ENCODE data around the gene CTDSPL. TPM values are rescaled to one million over a fixed set of nuclear protein-coding genes. Genes with fewer than 3 reads are reported as not detected.

The CTDSPL gene
- total and polyA plus RNA-seq, 5 donors from 2014 or later = 0.08 to 1.7 TPM; not detected in 3

DNA sequence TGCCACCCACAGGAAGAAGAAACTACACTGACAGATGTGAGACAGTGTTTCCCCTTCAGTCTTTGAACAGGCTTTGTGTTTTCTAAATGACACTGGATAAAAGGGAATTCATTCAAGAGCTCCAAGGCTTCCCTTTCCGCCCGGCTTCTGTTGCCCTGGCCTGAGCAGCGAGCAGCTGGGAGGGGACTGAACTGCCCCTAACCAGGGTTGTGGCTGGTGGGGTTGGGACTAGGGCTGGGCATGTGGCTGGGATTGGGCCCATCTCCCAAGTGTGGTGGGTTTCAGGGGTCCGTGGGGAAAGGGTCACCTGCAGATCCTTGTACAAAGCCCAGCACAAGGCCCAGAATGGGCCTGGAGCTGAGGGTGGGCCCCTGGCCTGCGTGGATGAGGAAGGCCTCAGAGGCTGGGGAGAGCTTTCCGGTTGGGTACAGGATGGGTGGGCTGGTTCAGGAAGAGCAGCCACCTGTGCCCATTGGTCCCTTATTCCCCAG lies 139.3 kb downstream of the CTDSPL start:
- no peak overlapping the region for H3K27ac ChIP-seq (ENCODE audit: insufficient read depth, low read length, poor library complexity, severe bottlenecking)
- H3K4me3 Mint-ChIP-seq = no peak overlapping the region
- H3K27me3 Mint-ChIP-seq = no peaks in the 10 kb centered on the region
- H3K27ac Mint-ChIP-seq = peak overlapping the region in 1 of 3 donors; percentile 29
- H3K27me3 ChIP-seq (ENCODE audit: control insufficient read depth, insufficient read depth, low read length) = no peaks in the 10 kb centered on the region
- H3K4me1 Mint-ChIP-seq = peaks cover 0 to 57% (median 37%) of the 10 kb centered on the region in 4 donors
- H3K9me3 ChIP-seq (ENCODE audit: control insufficient read depth in 2 of 2, low read length in 2 of 2) = no peaks in the 10 kb centered on the region
- no peaks in the 10 kb centered on the region for H3K9me3 Mint-ChIP-seq
- H3K36me3 Mint-ChIP-seq = peaks cover 14% of the 10 kb centered on the region
- no peak for ATAC-seq (ENCODE audit: low read depth in 2 of 2)
- DNase-seq = no peak
- peaks cover 28% of the 10 kb centered on the region for H3K4me1 ChIP-seq (ENCODE audit: control insufficient read depth, insufficient read depth, low read length, poor library complexity, severe bottlenecking)
- no peak overlapping the region for H3K4me3 ChIP-seq (ENCODE audit: low read depth, low read length)
- peaks cover 19% of the 10 kb centered on the region for H3K36me3 ChIP-seq (ENCODE audit: control insufficient read depth, insufficient read depth, low read length)

DNA sequence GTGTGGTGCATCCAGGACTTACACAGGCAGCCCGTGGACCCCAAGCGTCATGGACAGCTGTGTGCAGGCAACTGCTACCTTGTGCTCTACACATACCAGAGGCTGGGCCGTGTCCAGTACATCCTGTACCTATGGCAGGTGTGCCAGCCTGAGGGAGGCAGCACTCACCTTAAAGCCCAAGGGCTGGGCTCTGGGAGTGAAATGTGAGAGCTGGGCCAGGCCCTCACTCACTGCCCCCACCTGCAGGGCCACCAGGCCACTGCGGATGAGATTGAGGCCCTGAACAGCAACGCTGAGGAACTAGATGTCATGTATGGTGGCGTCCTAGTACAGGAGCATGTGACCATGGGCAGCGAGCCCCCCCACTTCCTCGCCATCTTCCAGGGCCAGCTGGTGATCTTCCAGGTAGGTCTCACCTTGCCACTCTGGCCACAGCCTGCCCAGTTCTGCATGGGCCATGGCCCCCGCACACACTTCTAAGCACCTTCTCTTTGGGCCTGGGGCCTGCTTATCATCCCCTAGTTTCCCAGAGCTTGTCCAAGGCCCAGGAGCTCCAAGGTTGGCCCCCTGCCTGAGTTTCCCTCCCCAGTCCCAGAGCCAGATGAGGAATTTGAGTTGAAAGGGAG lies 139.9 kb downstream of the CTDSPL start:
- ATAC-seq (ENCODE audit: low read depth in 2 of 2) (no peak), DNase-seq (no peak)
- peaks cover 18% of the 10 kb centered on the region for H3K36me3 ChIP-seq (ENCODE audit: control insufficient read depth, insufficient read depth, low read length)
- Mint-ChIP-seq H3K27me3 (no peaks in the 10 kb centered on the region), H3K4me1 (peaks cover 0 to 51% (median 34%) of the 10 kb centered on the region in 4 donors), H3K4me3 (peak overlapping the region in 1 of 4 donors; percentile 32), H3K36me3 (peaks cover 10% of the 10 kb centered on the region), H3K27ac (no peak overlapping the region), H3K9me3 (no peaks in the 10 kb centered on the region)
- H3K4me3 ChIP-seq (ENCODE audit: low read depth, low read length) = no peak overlapping the region
- H3K4me1 ChIP-seq (ENCODE audit: control insufficient read depth, insufficient read depth, low read length, poor library complexity, severe bottlenecking) = peaks cover 22% of the 10 kb centered on the region
- no peaks in the 10 kb centered on the region for H3K9me3 ChIP-seq (ENCODE audit: control insufficient read depth in 2 of 2, low read length in 2 of 2)
- H3K27ac ChIP-seq (ENCODE audit: insufficient read depth, low read length, poor library complexity, severe bottlenecking) = no peak overlapping the region
- no peaks in the 10 kb centered on the region for H3K27me3 ChIP-seq (ENCODE audit: control insufficient read depth, insufficient read depth, low read length)

DNA sequence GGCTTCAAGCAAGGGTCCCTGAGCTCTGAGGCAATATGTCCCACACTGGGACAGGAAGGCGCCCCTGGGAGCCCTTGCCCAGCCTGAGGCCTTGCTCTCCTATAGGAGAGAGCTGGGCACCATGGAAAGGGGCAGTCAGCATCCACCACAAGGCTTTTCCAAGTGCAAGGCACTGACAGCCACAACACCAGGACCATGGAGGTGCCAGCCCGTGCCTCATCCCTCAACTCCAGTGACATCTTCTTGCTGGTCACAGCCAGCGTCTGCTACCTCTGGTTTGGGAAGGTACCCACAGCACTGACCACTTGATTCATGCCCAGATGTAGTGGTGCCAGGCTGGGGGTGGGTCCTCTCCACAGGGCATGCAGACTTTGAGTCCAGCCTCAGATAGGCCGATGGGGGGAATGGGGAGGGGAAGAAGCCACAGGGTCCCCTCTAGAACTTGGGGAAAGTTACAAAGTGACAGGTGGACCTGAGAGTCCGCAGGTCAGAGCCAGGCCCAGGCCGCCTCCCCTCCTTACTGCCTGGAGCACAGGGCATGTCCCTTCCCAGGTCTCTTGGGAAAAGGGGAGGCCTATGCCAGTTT lies 140.7 kb downstream of the CTDSPL start:
- Histone ChIP-seq H3K36me3 (ENCODE audit: control insufficient read depth, insufficient read depth, low read length) (peaks cover 24% of the 10 kb centered on the region), H3K4me3 (ENCODE audit: low read depth, low read length) (no peak overlapping the region), H3K9me3 (ENCODE audit: control insufficient read depth in 2 of 2, low read length in 2 of 2) (no peaks in the 10 kb centered on the region), H3K4me1 (ENCODE audit: control insufficient read depth, insufficient read depth, low read length, poor library complexity, severe bottlenecking) (peaks cover 14% of the 10 kb centered on the region), H3K27me3 (ENCODE audit: control insufficient read depth, insufficient read depth, low read length) (no peaks in the 10 kb centered on the region), H3K27ac (ENCODE audit: insufficient read depth, low read length, poor library complexity, severe bottlenecking) (no peak overlapping the region)
- H3K9me3 Mint-ChIP-seq = peaks cover 0 to 2% (median 0%) of the 10 kb centered on the region in 7 donors
- no peaks in the 10 kb centered on the region for H3K27me3 Mint-ChIP-seq
- peaks cover 0 to 44% (median 28%) of the 10 kb centered on the region in 4 donors for H3K4me1 Mint-ChIP-seq
- H3K27ac Mint-ChIP-seq = no peak overlapping the region
- peaks cover 5% of the 10 kb centered on the region for H3K36me3 Mint-ChIP-seq
- ATAC-seq (ENCODE audit: low read depth in 2 of 2) (no peak), DNase-seq (no peak)
- peak overlapping the region in 1 of 4 donors; percentile 13 for H3K4me3 Mint-ChIP-seq

DNA sequence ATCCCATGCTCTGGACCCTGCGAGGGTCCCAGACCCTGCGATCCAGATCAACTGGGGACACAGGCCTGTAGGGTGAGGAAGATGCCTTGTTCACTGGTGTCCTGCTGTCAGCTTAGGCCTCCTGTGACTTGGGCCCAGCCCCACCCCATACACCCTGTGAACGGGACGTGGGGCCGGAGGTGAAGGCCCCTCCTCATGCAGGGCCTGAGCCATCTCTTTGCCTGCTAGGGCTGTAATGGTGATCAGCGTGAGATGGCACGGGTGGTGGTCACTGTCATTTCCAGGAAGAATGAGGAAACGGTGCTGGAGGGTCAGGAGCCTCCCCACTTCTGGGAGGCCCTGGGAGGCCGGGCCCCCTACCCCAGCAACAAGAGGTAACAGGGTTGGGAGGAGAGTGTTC lies 141.3 kb downstream of the CTDSPL start:
- Mint-ChIP-seq H3K27me3 (no peaks in the 10 kb centered on the region), H3K4me3 (peak overlapping the region in 1 of 4 donors; percentile 15), H3K27ac (peak overlapping the region; percentile 58 to 82 (median 65)), H3K4me1 (peaks cover 0 to 40% (median 27%) of the 10 kb centered on the region in 4 donors), H3K36me3 (peaks cover 5% of the 10 kb centered on the region), H3K9me3 (peaks cover 0 to 2% (median 0%) of the 10 kb centered on the region in 7 donors)
- Histone ChIP-seq H3K36me3 (ENCODE audit: control insufficient read depth, insufficient read depth, low read length) (peaks cover 27% of the 10 kb centered on the region), H3K27me3 (ENCODE audit: control insufficient read depth, insufficient read depth, low read length) (no peaks in the 10 kb centered on the region), H3K27ac (ENCODE audit: insufficient read depth, low read length, poor library complexity, severe bottlenecking) (no peak overlapping the region), H3K9me3 (ENCODE audit: control insufficient read depth in 2 of 2, low read length in 2 of 2) (no peaks in the 10 kb centered on the region), H3K4me3 (ENCODE audit: low read depth, low read length) (no peak overlapping the region), H3K4me1 (ENCODE audit: control insufficient read depth, insufficient read depth, low read length, poor library complexity, severe bottlenecking) (peaks cover 9% of the 10 kb centered on the region)
- DNase-seq (no peak), ATAC-seq (ENCODE audit: low read depth in 2 of 2) (no peak)

DNA sequence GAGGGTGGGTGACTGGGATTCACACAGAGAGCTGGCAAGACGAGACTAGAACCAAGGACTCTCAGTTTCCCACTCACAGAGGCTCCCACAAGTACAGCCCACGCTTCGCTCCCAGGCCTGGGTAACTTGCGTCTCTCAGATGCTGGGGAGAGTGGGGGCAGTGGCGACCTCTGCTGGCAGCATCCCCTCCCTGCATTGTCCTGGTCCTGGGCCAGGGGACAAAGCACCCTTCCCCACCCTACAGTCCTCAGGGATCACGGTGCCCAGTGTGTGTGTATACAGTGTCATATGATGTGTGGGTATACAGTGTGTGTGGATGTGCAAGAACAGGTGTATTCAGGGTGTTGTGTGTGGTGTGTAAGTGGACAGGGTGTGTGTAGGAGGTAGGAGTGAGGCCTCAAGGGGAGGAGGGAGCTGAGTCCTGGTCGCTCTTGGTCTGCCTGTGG lies 141.7 kb downstream of the CTDSPL start:
- Mint-ChIP-seq H3K4me3 (no peak overlapping the region), H3K9me3 (peaks cover 0 to 2% (median 0%) of the 10 kb centered on the region in 7 donors), H3K4me1 (peaks cover 0 to 36% (median 24%) of the 10 kb centered on the region in 4 donors), H3K27me3 (no peaks in the 10 kb centered on the region), H3K27ac (peak overlapping the region; percentile 44 to 82 (median 58)), H3K36me3 (peaks cover 5% of the 10 kb centered on the region)
- Histone ChIP-seq H3K27ac (ENCODE audit: insufficient read depth, low read length, poor library complexity, severe bottlenecking) (no peak overlapping the region), H3K4me1 (ENCODE audit: control insufficient read depth, insufficient read depth, low read length, poor library complexity, severe bottlenecking) (peaks cover 4% of the 10 kb centered on the region), H3K9me3 (ENCODE audit: control insufficient read depth in 2 of 2, low read length in 2 of 2) (no peaks in the 10 kb centered on the region), H3K36me3 (ENCODE audit: control insufficient read depth, insufficient read depth, low read length) (peaks cover 27% of the 10 kb centered on the region), H3K27me3 (ENCODE audit: control insufficient read depth, insufficient read depth, low read length) (no peaks in the 10 kb centered on the region), H3K4me3 (ENCODE audit: low read depth, low read length) (no peak overlapping the region)
- DNase-seq (peak; percentile 35 to 58 (median 57)), ATAC-seq (ENCODE audit: low read depth in 2 of 2) (peak in 1 of 2 donors; percentile 28)

DNA sequence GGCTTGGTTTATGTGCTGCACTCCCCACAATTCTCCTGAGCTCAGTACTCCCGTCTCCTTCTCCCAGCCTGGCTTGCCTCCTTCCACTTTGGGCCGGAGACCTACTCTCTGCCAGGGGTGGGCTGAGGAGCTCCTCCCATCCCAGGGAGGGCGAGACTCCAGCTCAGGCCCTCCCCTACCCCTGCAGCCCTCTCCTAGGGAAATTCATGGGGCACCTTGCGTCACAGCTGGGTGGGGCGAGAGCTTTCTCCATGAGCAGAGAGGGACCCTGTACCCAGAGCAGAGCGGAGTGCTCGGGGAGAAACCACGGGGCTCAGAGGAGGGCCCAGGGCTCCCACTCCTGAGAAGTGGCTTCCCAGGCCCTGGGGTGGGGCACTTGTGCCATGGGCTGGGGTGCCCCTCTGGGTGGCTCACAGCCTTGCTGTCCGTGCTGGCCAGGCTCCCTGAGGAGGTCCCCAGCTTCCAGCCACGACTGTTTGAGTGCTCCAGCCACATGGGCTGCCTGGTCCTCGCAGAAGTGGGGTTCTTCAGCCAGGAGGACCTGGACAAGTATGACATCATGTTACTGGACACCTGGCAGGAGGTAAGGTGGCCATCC lies 142.2 kb downstream of the CTDSPL start:
- peaks cover 27% of the 10 kb centered on the region for H3K36me3 ChIP-seq (ENCODE audit: control insufficient read depth, insufficient read depth, low read length)
- no peak for DNase-seq
- H3K4me1 Mint-ChIP-seq = peaks cover 0 to 31% (median 22%) of the 10 kb centered on the region in 4 donors
- H3K9me3 Mint-ChIP-seq = peaks cover 0 to 2% (median 0%) of the 10 kb centered on the region in 7 donors
- no peak for ATAC-seq (ENCODE audit: low read depth in 2 of 2)
- H3K27ac Mint-ChIP-seq = peak overlapping the region in 2 of 3 donors; percentile 63 to 83
- peak overlapping the region in 1 of 4 donors; percentile 5 for H3K4me3 Mint-ChIP-seq
- peaks cover 5% of the 10 kb centered on the region for H3K36me3 Mint-ChIP-seq
- H3K27me3 Mint-ChIP-seq = no peaks in the 10 kb centered on the region
- H3K27ac ChIP-seq (ENCODE audit: insufficient read depth, low read length, poor library complexity, severe bottlenecking) = no peak overlapping the region
- no peaks in the 10 kb centered on the region for H3K4me1 ChIP-seq (ENCODE audit: control insufficient read depth, insufficient read depth, low read length, poor library complexity, severe bottlenecking)
- H3K4me3 ChIP-seq (ENCODE audit: low read depth, low read length) = no peak overlapping the region
- H3K27me3 ChIP-seq (ENCODE audit: control insufficient read depth, insufficient read depth, low read length) = no peaks in the 10 kb centered on the region
- H3K9me3 ChIP-seq (ENCODE audit: control insufficient read depth in 2 of 2, low read length in 2 of 2) = no peaks in the 10 kb centered on the region

DNA sequence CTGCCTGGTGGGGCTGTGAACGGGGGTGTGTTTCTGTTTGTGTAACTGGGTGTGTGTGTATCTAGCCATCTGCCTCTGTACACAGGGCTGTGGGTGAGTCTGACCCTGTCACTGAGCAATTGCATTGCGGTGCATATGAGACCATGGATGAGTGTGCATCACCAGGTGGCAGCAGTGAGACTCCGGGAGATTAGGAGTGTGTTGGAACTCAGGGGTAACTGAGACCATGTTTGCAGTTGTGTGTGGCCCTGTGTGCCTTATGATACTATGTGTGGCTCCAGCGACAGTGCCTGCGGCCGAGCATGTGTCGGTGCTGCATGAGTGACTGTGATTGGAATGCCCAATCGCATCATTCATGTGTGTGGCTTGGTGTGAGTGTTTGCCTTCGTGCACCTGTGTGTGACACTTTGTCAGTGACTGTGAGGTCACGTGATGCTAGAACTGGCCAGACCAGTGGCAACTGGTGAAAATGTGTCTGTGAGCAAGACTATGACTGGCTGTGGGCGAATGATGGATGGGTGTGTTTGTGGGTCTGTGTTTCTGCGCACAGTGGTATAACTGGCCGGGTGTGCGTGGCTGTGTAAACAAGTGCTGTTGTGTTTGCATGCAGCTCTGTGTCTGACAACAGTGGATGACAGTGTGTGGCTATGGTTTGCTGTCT lies 142.9 kb downstream of the CTDSPL start:
- peaks cover 27% of the 10 kb centered on the region for H3K36me3 ChIP-seq (ENCODE audit: control insufficient read depth, insufficient read depth, low read length)
- no peaks in the 10 kb centered on the region for H3K27me3 ChIP-seq (ENCODE audit: control insufficient read depth, insufficient read depth, low read length)
- no peaks in the 10 kb centered on the region for H3K4me1 ChIP-seq (ENCODE audit: control insufficient read depth, insufficient read depth, low read length, poor library complexity, severe bottlenecking)
- no peak overlapping the region for H3K27ac ChIP-seq (ENCODE audit: insufficient read depth, low read length, poor library complexity, severe bottlenecking)
- H3K27ac Mint-ChIP-seq = peak overlapping the region; percentile 10 to 83 (median 20)
- H3K36me3 Mint-ChIP-seq = peaks cover 5% of the 10 kb centered on the region
- H3K4me3 Mint-ChIP-seq = peak overlapping the region in 1 of 4 donors; percentile 5
- ATAC-seq (ENCODE audit: low read depth in 2 of 2) = peak; percentile 61 to 66
- no peaks in the 10 kb centered on the region for H3K27me3 Mint-ChIP-seq
- no peak overlapping the region for H3K4me3 ChIP-seq (ENCODE audit: low read depth, low read length)
- H3K9me3 Mint-ChIP-seq = peaks cover 0 to 2% (median 0%) of the 10 kb centered on the region in 7 donors
- H3K9me3 ChIP-seq (ENCODE audit: control insufficient read depth in 2 of 2, low read length in 2 of 2) = no peaks in the 10 kb centered on the region
- H3K4me1 Mint-ChIP-seq = peaks cover 0 to 25% (median 17%) of the 10 kb centered on the region in 4 donors
- DNase-seq = peak; percentile 23 to 76 (median 46)
